Stimulated activated CD4-positive, alpha-beta T cell treated with anti-CD3 and anti-CD28 coated beads, Interleukin-12 subunit alpha, Interleukin-12 subunit beta, amount 100 ng/mL, for 24 hours (primary cell): ENCODE data around the gene GOLGA8R.
"Not testable (repeated sequence)": the region's sequence is repeated elsewhere in the genome, so short reads cannot be mapped to it uniquely, and the experiment has no call there.

ENCODE experiments used
- DNase-seq, 2 experiments: peaks; one replicate each; pipeline ENCODE4 v3.0.0-alpha.2; 2020; ENCODE audit warnings: low read depth in 2 of 2

GOLGA8R gene

GRCh38 chr15:30414160-30414559 is at the start of gene GOLGA8R:
GOLGA8R (minus strand) TSS chr15:30414260; CDS start chr15:30414162, 98 bp downstream.
- DNase-seq: not testable (repeated sequence)

GRCh38 chr15:30463849-30464248 is 49.8 kb upstream of the GOLGA8R start:
- not testable (repeated sequence) for DNase-seq

- DNase-seq: not testable (repeated sequence)
These were observed 48.1 kb upstream of the GOLGA8R start for GRCh38 chr15:30462176-30462575.

- not testable (repeated sequence) for DNase-seq
These were observed 38.6 kb upstream of the GOLGA8R start for GRCh38 chr15:30452702-30453101.

GRCh38 chr15:30438348-30438747 is 24.3 kb upstream of the GOLGA8R start:
- not testable (repeated sequence) for DNase-seq

GRCh38 chr15:30435878-30436277 is 21.8 kb upstream of the GOLGA8R start:
- DNase-seq: not testable (repeated sequence)

- not testable (repeated sequence) for DNase-seq
These were observed 6.7 kb upstream of the GOLGA8R start for GRCh38 chr15:30420723-30421122.

- not testable (repeated sequence) for DNase-seq
These were observed 6.4 kb downstream of the GOLGA8R start for GRCh38 chr15:30407636-30408035.

- DNase-seq: peak; percentile 7 to 43
These were observed 15.1 kb downstream of the GOLGA8R start for GRCh38 chr15:30398988-30399387.

GRCh38 chr15:30393664-30393991 is 20.4 kb downstream of the GOLGA8R start:
- DNase-seq: not testable (repeated sequence)

GRCh38 chr15:30392766-30393663 is 21.0 kb downstream of the GOLGA8R start, which contains the start of gene CHRFAM7A:
CHRFAM7A (minus strand) TSS chr15:30393540; CDS start chr15:30383351, 10,189 bp downstream.
- not testable (repeated sequence) for DNase-seq

GRCh38 chr15:30386318-30386887 is 27.7 kb downstream of the GOLGA8R start:
- not testable (repeated sequence) for DNase-seq

- DNase-seq: not testable (repeated sequence)
These were observed 37.0 kb downstream of the GOLGA8R start for GRCh38 chr15:30377082-30377413.

- not testable (repeated sequence) for DNase-seq
These were observed 37.5 kb downstream of the GOLGA8R start for GRCh38 chr15:30376375-30377081.

- not testable (repeated sequence) for DNase-seq
These were observed 38.2 kb downstream of the GOLGA8R start for GRCh38 chr15:30375872-30376271.

- DNase-seq: not testable (repeated sequence)
These were observed 39.2 kb downstream of the GOLGA8R start for GRCh38 chr15:30374862-30375261.

GRCh38 chr15:30368271-30368670 is 45.8 kb downstream of the GOLGA8R start:
- DNase-seq: not testable (repeated sequence)

- not testable (repeated sequence) for DNase-seq
These were observed 46.8 kb downstream of the GOLGA8R start for GRCh38 chr15:30367246-30367645.

GRCh38 chr15:30361404-30361803 is 52.7 kb downstream of the GOLGA8R start:
- not testable (repeated sequence) for DNase-seq

- not testable (repeated sequence) for DNase-seq
These were observed 53.1 kb downstream of the GOLGA8R start for GRCh38 chr15:30360990-30361389.

GRCh38 chr15:30355043-30355442 is 59.0 kb downstream of the GOLGA8R start:
- DNase-seq: not testable (repeated sequence)
